ENCODE measurements around the gene HOXA3.

The HOXA3 gene

DNA sequence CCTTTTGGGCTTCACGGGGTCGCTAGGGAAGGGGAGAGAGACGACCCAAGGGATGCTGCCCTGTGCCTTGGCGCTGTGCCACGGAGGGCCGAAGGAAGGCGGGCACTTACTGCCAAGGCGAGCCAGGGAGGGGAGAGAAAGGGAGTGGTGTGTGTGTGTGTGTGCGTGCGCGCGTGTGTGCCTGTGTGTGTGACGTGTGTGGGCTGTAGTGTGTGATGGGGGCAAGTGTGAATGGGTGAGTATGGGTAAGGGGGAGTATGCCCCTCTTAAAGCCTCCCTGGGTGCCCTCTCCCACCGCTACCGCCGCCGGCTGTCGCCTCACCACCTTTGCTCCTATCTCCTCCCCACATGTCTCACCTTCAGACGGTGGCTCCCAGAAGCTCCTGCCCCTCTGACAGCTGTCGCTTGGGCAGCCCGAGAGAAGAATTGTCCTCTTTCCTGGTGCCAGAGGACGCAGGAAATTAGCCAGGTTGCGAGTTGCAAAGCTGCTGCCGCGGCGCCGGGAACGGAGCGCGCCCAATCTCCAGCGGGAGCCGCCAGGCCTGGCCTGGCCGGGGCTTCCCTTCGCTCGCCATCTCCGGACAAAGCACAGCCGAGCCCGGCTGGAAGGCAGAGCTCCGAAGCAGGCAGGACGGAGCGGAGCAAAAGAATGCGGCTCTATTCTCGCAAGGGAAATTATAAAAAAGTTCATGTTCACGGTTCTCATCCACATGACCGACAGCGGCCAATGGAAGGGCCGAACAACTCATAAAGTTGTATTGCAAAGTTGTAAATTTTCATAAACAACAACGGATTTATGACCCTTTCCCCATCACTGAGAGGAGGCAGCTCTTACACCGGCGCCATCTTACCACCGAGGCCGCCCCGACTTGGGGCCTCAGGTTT lies at the start of gene HOXA3:
Gene HOXA3, minus strand, starts transcription at position 653 of the 885 bp plus-strand sequence. CDS start 41,943 bp downstream, outside the sequence.
- no peak for DNase-seq (ENCODE audit: low read depth in 2 of 2)

DNA sequence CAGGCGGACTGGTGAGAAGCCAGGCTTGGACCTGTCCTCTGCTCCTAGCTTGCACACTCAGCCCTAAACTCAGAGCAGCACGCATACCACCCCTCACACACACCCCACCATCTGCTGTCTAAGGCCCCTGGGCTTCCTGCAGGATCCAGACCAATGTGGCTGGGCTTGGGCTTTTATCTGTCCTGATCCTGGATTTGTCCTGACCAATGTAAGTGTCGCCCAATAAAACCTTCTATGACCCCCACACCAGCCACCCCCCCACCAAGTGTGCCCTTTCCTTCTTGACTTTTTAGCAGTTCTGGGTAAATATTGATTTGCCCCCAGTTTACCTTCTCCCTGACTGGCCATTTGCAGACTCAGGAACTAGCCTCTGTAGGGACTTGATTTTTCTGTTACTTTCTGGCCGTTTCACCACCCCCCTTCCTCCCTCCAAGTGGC lies 49.2 kb upstream of the HOXA3 start:
- no peak for DNase-seq (ENCODE audit: low read depth in 2 of 2)

DNA sequence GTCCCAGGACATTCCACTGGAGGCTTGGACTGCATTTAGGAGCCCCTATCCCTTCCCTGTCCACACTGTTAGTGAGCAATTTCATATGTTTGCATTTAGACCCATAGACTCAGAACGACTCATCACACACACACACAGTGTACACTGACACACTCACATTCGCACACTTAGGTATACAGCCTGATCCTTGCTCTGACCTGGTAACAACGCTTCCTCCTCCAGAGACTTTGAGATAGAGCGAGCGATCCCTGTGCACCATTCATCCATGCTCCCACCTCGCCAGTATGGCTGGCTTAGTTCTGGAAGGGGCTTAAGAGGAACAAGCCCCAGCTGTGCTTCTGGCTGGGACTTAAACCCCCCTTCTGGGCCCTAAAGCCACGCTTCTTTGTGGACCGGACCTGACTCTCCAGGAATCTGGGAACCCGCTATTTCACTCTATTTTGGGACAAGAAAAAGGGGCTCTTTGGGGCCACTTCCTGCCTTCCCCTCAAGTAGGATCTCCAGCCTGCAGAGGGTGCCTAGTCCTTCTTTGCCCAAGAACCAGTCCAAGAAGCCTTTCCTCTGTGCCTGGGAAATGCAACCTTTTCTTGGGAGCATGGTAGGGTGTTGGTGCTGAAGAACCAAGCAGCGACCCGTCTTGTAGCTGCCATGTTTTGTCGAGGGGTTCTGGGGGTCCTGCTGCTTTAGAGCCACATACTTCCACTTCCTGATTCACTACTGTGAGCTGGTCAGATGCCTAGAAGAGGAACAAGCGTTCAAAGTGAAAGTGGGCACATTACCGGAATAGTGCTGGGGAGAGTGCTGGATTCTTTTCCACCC lies 48.6 kb upstream of the HOXA3 start:
- no peak for DNase-seq (ENCODE audit: low read depth in 2 of 2)

DNA sequence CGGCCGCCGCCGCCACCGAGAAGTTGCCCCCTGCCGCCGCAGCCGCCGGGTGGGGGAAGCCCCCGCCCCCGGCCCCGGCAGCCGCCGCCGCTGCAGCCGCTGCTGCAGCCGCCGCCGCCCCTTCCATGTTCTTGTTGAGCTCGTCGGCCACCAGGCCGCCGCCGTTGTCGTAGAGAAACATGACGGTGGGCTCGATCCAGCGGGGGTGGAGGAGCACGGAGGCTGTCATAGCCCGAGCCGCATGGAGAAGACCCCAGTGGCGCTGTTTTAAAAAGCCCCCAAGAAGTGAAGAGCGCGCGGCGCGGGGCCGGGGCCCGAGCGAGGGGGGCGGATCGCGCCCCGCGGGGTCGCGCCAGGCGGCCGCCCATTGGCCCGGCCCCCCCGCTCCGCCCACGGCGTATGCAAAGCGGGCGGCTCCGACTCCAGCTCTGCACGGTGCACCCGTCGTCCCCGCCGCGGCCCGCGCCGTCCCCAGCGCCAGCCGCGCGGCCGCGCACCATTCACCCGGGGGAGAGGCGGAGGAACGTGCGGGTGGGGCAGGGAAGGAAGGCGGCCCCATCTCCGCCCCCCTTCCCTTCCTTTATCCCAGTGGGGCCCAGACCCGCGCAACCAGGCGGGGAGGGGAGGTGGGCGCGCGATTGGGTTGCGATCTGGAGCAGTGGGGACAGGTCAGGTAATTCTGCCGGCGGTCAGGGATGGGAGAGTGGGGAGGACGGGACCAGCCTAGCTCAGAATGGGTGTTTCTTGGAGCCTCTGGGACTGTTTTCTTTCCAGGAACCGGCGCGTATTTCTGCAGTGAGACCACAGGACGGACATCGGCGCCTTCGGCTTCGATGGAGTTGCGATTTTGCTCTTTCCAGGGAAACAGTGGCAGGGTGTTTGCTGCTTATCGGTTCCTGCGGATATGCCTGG lies 47.7 kb upstream of the HOXA3 start, which contains the start of gene HOXA13:
Gene HOXA13, minus strand, starts transcription at position 243 of the 912 bp plus-strand sequence. Its CDS starts 14 bp downstream, at position 229.
- DNase-seq (ENCODE audit: low read depth in 2 of 2), result no peak

DNA sequence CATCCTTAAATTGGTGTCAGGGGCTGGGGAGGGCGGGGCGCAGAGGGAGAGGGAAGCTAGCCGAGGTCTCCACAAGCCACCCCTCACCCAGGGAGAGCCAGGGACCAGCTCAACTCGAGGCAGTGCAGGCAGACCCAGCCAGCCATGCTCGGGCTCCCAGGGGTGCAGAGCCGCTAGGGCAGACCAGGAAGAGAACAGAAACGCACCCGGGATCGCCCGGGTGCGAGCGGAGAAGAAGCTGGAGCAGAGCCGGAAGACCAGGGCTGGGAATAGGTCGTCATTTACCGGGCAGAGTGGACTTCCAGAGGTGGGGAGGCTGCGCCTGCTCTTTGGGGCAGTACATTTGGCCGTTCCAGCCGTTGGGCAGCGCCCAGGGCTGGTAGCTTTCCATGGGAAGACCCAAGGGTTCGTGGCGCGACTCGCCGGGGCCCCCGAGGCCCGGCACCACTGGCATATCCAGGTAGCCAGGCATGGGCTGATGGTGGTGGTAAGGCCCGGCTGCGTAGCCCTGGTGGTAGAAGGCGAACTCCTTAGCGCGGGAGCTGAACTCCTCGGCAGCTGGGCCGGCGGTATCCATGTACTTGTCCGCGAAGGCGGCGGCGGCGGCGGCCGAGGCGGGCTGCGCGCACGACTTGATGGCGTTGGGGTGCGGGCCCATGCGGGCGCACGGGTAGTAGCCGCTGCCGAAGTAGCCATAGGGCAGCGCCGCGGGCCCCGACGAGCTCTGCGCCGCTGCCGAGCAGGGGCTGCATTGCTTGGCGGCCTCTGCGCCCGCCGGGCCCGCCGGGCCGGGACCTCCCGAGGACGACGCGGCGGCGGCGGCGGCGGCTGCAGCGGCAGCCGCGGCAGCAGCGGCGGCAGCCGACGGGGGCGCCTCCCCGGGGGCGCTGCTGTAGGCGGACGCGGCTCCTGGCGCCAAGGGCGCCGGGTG lies 46.8 kb upstream of the HOXA3 start:
- no peak for DNase-seq (ENCODE audit: low read depth in 2 of 2)

DNA sequence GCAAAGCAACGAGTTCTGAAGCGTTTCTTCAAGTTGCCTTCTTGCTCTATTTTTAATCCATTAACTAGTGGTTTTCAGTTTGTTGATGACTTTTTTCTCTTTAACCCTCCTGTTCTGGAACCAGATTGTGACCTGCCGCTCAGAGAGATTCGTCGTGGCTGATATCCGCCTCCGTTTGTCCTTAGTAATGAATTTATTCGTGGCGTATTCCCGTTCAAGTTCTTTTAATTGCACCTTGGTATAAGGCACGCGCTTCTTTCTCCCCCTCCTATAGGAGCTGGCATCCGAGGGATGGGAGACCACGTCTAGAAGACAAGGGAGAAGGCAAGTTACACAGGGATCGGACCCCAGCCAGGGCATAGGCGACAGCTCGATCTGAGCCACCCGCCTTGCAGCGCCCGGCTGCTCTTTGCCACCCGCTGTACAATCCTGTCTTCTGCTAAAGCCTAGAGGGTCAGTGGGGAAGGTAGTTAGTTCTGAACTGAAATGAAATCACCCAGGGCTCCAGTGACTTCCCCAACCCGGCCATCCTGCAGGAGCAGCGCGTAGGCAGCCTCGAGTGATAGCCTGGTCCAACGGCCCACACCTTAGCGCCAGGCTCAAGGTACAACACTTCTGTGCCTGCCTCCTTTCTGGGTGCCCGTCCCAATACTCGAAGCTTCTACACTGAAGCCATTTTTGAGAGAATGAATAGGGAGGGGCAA lies 45.9 kb upstream of the HOXA3 start:
- DNase-seq (ENCODE audit: low read depth in 2 of 2), result no peak

DNA sequence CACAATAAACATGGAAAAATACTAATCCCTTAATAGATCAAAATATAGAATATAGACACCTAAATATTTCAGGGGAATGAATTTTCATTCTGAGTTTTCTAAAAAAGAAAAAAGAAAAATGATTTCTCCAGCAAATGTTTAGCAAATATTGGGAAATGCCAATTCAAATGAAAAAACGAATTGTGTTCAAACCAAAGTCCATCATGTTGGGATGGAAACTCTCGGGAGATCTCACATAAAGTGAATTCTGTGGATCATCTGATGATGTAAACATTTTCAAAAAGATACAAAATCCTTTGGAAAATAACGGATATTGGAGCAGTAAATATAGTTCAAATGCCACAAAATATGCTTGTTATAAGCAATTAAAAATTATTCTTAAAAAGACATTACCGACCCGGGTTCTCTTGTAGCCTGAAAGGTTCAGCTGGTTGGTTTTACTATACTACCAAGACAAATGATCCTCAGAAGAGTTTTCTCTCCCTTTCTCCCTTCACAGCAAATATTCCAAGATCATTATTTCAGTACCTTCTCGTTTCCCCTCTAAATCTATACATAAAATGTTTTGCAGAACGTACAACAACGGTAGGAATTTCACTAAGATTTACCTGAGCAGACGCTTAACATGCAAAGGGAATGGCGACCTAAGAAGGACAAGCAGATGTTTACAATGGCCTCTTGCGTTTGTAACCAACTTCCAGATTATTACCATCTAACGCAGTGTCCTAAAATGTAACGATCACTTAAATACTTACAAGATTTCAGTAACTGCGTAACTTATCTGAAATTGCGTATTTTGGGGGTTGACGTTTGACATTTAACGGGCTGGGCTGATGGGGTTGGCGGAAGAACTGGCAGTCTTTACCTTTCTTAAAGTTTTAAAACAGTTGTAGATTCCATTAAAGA lies 45.0 kb upstream of the HOXA3 start:
- no peak for DNase-seq (ENCODE audit: low read depth in 2 of 2)

DNA sequence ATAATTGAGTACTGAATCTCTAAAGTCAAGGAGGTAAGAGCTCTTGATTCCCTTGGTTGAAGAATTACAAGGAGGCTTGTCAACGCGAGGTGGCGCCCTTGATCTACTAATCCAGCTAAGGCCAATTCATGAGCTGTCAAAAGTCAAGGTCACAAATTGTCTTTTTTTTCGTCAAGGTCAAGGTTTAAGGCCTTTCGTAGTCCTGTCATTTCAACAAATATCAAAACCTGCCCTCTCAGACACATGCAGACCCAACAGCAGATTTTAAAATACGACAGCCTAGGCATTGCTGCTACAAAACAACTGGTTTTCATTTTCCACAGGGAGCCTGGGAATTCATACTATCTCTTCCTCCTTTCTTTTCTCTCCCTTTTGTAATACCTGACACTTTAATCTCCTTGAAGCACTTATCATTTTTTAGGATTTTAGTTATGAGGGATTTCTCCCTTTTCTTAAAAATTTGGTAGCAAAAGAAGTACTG lies 43.9 kb upstream of the HOXA3 start:
- peak; percentile 78 to 81 for DNase-seq (ENCODE audit: low read depth in 2 of 2)

DNA sequence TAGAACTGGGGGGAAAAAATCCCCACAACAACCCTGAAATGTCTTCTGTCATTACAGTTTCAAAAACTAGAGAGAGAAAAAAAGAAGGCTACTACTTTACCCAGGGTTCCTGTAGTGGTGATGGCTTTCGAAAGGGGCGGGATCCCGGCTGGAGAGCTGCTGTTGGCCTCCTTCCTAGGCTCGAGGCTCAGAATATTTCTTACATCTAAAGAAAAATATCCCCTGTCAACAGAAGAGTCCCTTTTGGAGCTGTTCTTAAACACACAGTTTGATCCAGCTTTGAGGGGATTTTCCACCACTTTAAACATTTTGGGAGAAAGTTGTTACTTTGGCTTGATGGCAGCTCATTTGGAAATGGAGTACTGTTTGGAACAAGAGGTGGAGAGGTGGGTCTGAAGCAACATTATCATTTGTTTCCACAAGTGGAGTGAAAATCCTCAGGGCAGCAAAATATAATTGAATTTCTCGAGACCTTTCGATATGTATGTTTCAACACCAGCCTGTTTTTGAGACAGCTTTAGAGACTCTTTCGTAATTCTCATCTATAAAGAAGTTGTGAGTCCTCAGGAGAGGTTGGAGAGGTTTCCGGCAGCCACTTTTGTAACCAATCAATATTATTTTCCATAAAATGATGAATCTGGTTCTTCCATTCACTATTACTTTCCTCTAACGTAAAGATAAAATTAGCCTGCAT lies 42.5 kb upstream of the HOXA3 start:
- no peak for DNase-seq (ENCODE audit: low read depth in 2 of 2)

DNA sequence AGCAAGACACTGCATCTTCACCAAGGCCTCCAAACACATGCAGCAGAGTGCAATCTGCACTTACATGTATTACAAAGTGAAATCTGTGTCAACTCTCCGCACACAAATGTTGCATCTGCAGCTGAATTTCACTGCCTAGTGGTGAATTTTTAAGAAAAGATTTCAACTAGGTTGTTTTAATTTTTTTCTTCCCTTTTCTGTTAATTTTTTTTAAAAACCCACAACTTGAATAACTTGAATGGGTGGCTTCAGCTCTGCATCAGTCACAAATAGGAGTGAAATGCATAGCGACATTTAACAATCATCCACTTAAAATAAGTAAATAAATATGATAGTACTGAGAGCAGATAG lies 41.6 kb upstream of the HOXA3 start:
- no peak for DNase-seq (ENCODE audit: low read depth in 2 of 2)

DNA sequence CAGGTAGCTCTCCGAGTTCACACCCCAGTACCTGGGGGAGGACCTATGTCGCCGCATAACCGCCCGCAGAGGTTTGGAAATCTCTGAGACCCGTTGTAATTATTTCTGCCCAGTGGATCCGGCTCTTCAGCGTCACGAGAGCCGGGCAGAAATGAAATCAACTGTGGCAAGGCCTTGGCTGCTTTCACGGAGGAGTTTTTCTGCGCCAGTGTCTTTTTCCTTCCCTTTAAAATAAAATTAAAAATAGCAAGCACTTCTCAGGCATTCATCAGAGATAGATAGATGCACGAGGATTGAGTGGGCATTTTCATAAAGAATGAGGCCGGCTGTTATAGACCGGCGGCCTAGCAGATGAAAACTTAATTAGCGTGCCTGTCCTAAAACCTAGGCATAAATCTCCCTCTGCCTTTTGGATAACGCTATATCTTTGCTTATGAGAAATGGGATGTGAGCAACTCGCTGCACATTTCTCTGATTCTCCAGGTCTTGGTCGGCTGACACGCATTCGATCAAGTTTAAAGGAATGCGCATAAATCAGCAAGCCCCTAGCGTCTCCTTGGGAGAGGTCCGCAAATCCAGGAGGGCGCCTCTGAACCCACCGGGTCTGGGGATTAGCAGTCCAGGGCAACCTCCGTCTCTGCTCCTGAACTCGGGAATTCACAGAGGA lies 41.1 kb upstream of the HOXA3 start:
- no peak for DNase-seq (ENCODE audit: low read depth in 2 of 2)

DNA sequence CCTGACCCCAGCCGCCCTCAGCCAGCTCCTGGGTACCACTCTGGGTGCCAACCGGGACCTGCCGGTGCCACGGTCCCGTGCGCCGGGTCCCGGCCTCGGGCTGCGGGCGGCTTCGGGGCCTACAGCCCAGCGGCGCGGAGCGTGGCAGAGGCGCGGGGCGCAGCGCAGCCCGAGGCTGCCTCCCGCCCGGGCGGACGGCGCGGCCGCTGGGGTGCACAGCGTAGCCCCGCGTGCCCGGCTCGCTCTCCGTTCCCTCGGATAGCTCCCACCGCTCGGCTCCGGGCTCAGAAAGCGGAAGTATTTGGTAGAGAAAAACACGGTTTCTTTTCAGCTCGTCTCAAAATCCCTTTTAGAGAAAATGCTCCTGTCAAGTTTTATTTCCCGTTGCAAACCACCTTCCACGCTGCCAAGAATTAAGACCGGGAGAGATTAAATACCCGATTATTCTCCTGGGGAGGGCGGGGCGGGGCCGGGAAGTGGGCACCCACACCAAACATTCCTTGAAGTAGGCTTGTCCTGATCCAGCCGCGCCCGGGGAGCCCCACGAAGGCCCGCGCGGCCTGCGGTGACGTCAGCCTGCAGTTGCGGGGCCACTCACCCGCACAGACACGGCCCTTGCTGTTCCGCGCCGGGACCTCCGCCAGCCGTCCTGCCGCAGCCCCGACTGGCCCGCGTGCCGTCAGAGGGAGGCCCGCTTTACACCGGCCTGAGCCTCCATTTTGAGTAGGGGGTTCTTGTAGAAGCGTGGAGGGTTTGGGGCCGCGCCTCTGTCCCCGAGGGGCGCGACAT lies 40.4 kb upstream of the HOXA3 start:
- no peak for DNase-seq (ENCODE audit: low read depth in 2 of 2)

DNA sequence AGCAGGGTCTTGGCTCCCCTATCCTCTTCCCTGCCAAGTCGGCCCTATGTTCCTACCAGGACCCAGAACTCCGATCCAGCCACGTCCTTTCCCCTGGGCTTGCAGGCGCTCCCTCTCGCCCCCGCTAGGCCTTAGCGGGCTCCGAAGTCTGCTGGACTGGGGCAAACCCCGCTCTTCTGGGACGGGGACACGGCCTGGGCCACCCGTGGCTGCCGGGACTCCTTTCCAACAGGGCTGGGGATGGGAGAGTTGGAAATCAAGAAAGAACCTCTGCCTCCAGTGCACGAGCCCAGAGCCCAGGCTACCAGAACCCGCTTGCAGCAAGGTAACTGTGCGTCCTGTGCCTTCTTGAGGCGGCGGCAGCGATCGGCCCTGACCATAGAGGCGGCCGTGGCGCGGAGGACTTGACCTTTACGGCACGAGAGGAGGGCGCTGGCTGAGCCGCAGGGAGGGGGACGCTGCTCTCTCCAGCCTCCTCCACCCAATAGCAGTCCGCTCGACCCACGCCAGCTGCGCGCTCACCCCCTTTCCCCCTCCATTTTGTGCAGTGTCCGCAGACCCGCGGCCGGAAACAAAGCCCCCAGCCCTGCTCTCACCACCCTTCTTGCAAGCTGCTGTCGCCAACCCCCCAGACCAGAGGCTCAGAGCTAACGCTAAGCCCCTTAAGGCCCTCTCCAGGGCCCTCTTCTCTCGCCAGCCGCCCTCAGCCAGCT lies 39.6 kb upstream of the HOXA3 start:
- no peak for DNase-seq (ENCODE audit: low read depth in 2 of 2)

DNA sequence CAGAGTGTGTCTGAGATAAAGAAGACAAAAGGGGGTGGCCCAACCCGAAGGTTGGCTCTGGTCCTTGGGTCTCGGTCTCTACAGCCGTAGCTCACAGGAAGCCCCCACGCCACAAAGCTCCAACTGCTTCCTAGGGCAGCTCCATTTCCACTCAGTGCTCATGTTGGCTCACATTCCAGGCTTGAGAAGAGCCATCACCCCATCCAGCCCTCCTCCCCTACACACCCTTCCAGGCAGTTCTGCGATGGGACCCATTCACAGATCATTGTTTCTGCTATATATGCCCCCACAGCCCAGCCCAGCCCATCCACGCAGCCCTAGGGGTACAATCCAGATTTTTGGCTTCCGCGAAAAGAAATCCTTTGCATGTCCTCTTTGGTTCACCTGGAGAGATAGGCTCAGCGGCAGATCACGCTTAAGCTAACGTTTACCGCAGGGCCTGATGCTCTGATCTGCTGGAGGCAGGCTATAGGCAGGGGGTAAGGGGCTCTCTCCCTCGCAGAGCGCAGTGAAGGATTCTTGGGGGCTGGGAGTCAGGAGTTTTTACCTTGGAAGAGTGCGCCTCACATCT lies 38.9 kb upstream of the HOXA3 start:
- DNase-seq (ENCODE audit: low read depth in 2 of 2), result no peak

DNA sequence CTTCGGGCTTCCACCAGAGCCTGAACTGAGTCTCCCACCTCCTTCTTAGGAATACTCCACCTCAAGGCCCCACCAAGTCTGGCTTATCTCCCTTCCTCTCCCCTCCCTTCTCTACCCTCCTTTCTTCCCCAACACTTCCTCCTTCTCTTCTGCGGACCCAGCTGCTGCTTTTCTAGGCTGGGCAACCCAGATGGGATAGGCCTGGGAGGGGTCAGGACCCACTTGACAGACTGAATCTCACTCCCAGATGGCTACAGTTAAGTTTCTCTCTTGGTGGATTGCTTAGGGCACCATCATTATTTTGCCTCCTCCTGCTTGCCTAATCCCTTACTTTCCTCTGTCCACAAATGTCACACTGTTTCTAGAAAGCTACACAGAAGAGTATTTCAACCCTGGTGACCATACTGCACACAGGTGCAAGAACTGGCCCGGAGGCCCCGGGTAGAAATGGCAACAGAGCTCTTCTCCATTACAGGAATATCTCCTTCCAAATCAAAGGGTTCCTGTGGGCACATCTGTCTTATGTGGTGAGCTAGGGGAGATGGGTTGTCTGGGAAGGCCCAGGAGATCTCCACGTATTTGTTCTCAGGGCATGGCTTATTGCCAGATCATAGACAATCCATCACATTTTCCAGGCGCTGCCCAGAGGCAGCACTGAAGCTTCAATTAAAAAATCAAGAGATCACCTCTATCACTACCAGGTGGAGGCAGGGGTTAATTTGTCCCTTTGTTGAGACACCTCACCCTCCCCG lies 37.8 kb upstream of the HOXA3 start:
- DNase-seq (ENCODE audit: low read depth in 2 of 2), result no peak
